Measurements from ENCODE around the gene PSMA7.

Gene PSMA7

GRCh38 chr20:62119591-62120364 is 23.4 kb downstream of the PSMA7 start:
- Histone ChIP-seq H3K4me3 (ENCODE audit: control insufficient read depth in 1 of 7, extremely low read depth in 1 of 7, insufficient read depth in 4 of 7, low read depth in 2 of 7, low read length in 6 of 7) (no peak overlapping the region), H3K36me3 (ENCODE audit: control insufficient read depth in 4 of 4, insufficient read depth in 4 of 4, low read length in 3 of 4) (peaks cover 0 to 9% (median 4%) of the 10 kb centered on the region in 4 experiments), H3K4me1 (ENCODE audit: control extremely low read depth in 1 of 4, control insufficient read depth in 4 of 4, insufficient read depth in 4 of 4, low read length in 3 of 4) (peaks cover 6 to 62% (median 36%) of the 10 kb centered on the region in 4 experiments), H3K27ac (ENCODE audit: insufficient read depth in 1 of 2, low read depth in 1 of 2, low read length in 2 of 2, poor library complexity in 1 of 2, severe bottlenecking in 2 of 2) (no peak overlapping the region), H3K9me3 (ENCODE audit: control extremely low read depth in 1 of 5, control insufficient read depth in 4 of 5, insufficient read depth in 2 of 5, low read depth in 1 of 5, low read length in 4 of 5) (peaks cover 0 to 3% (median 0%) of the 10 kb centered on the region in 5 experiments), H3K27me3 (replicated peaks in 2 of 5; ENCODE audit: control insufficient read depth in 4 of 5, insufficient read depth in 5 of 5, low read length in 4 of 5) (peaks cover 0 to 3% (median 0%) of the 10 kb centered on the region in 5 experiments)
- 82% methylated on average over 7 of the region's 10 CpGs for WGBS (ENCODE audit: insufficient coverage)
- no peak for DNase-seq
- CTCF ChIA-PET, result interaction anchor here (2.0 kb wide), 1 partner anchor 109 kb away, joined by 5 read pairs; no protein-coding TSS in a partner anchor
- POLR2A ChIA-PET, result interaction anchor here (1.2 kb wide), 1 partner anchor 53 kb away, joined by 5 read pairs; no protein-coding TSS in a partner anchor

- Histone ChIP-seq H3K27ac (ENCODE audit: insufficient read depth in 1 of 2, low read depth in 1 of 2, low read length in 2 of 2, poor library complexity in 1 of 2, severe bottlenecking in 2 of 2) (no peak overlapping the region), H3K27me3 (replicated peaks in 2 of 5; ENCODE audit: control insufficient read depth in 4 of 5, insufficient read depth in 5 of 5, low read length in 4 of 5) (peaks cover 0 to 3% (median 0%) of the 10 kb centered on the region in 5 experiments), H3K36me3 (ENCODE audit: control insufficient read depth in 4 of 4, insufficient read depth in 4 of 4, low read length in 3 of 4) (peaks cover 0 to 3% (median 0%) of the 10 kb centered on the region in 4 experiments), H3K4me3 (ENCODE audit: control insufficient read depth in 1 of 7, extremely low read depth in 1 of 7, insufficient read depth in 4 of 7, low read depth in 2 of 7, low read length in 6 of 7) (no peak overlapping the region), H3K9me3 (ENCODE audit: control extremely low read depth in 1 of 5, control insufficient read depth in 4 of 5, insufficient read depth in 2 of 5, low read depth in 1 of 5, low read length in 4 of 5) (peaks cover 0 to 5% (median 0%) of the 10 kb centered on the region in 5 experiments), H3K4me1 (ENCODE audit: control extremely low read depth in 1 of 4, control insufficient read depth in 4 of 4, insufficient read depth in 4 of 4, low read length in 3 of 4) (peaks cover 5 to 60% (median 35%) of the 10 kb centered on the region in 4 experiments)
- ChIA-PET CTCF (interaction anchor here (1.3 to 2.0 kb wide), 3 partner anchors 24 to 108 kb away, joined by 3 to 5 read pairs (median 4); partner anchors contain the start of genes PSMA7 and SS18L1), POLR2A (interaction anchor here (1.2 kb wide), 1 partner anchor 53 kb away, joined by 5 read pairs; no protein-coding TSS in a partner anchor)
- DNase-seq, result no peak
- 90% methylated on average over 4 of the region's 5 CpGs for WGBS (ENCODE audit: insufficient coverage)
These were observed 24.1 kb downstream of the PSMA7 start for GRCh38 chr20:62119115-62119514.

GRCh38 chr20:62118113-62119043 is 24.8 kb downstream of the PSMA7 start:
- Histone ChIP-seq H3K36me3 (ENCODE audit: control insufficient read depth in 4 of 4, insufficient read depth in 4 of 4, low read length in 3 of 4) (no peaks in the 10 kb centered on the region), H3K27ac (ENCODE audit: insufficient read depth in 1 of 2, low read depth in 1 of 2, low read length in 2 of 2, poor library complexity in 1 of 2, severe bottlenecking in 2 of 2) (no peak overlapping the region), H3K27me3 (replicated peaks in 2 of 5; ENCODE audit: control insufficient read depth in 4 of 5, insufficient read depth in 5 of 5, low read length in 4 of 5) (peaks cover 0 to 3% (median 0%) of the 10 kb centered on the region in 5 experiments), H3K9me3 (ENCODE audit: control extremely low read depth in 1 of 5, control insufficient read depth in 4 of 5, insufficient read depth in 2 of 5, low read depth in 1 of 5, low read length in 4 of 5) (peaks cover 0 to 12% (median 0%) of the 10 kb centered on the region in 5 experiments), H3K4me3 (ENCODE audit: control insufficient read depth in 1 of 7, extremely low read depth in 1 of 7, insufficient read depth in 4 of 7, low read depth in 2 of 7, low read length in 6 of 7) (peak overlapping the region in 1 of 7 experiments; percentile 26), H3K4me1 (ENCODE audit: control extremely low read depth in 1 of 4, control insufficient read depth in 4 of 4, insufficient read depth in 4 of 4, low read length in 3 of 4) (peaks cover 0 to 52% (median 28%) of the 10 kb centered on the region in 4 experiments)
- 85% methylated on average over 15 of the region's 21 CpGs for WGBS (ENCODE audit: insufficient coverage)
- ChIA-PET POLR2A (interaction anchor here (1.2 kb wide), 1 partner anchor 52 kb away, joined by 5 read pairs; no protein-coding TSS in a partner anchor), CTCF (interaction anchor here (1.3 to 2.0 kb wide), 3 partner anchors 25 to 107 kb away, joined by 3 to 5 read pairs (median 4); partner anchors contain the start of genes PSMA7 and SS18L1)
- DNase-seq, result no peak

GRCh38 chr20:62117658-62118057 is 25.5 kb downstream of the PSMA7 start:
- peaks cover 0 to 3% (median 0%) of the 10 kb centered on the region in 5 experiments for H3K27me3 ChIP-seq (replicated peaks in 2 of 5; ENCODE audit: control insufficient read depth in 4 of 5, insufficient read depth in 5 of 5, low read length in 4 of 5)
- POLR2A ChIA-PET, result no interaction called here
- CTCF ChIA-PET, result interaction anchor here (1.5 kb wide), 1 partner anchor 51 kb away, joined by 4 read pairs; no protein-coding TSS in a partner anchor
- peak; percentile 60 to 91 (median 88) for DNase-seq
- peaks cover 0 to 19% (median 3%) of the 10 kb centered on the region in 5 experiments for H3K9me3 ChIP-seq (ENCODE audit: control extremely low read depth in 1 of 5, control insufficient read depth in 4 of 5, insufficient read depth in 2 of 5, low read depth in 1 of 5, low read length in 4 of 5)
- H3K4me1 ChIP-seq (ENCODE audit: control extremely low read depth in 1 of 4, control insufficient read depth in 4 of 4, insufficient read depth in 4 of 4, low read length in 3 of 4), result peaks cover 0 to 48% (median 23%) of the 10 kb centered on the region in 4 experiments
- WGBS (ENCODE audit: insufficient coverage), result 25% methylated on average over 9 of the region's 15 CpGs
- no peak overlapping the region for H3K27ac ChIP-seq (ENCODE audit: insufficient read depth in 1 of 2, low read depth in 1 of 2, low read length in 2 of 2, poor library complexity in 1 of 2, severe bottlenecking in 2 of 2)
- H3K36me3 ChIP-seq (ENCODE audit: control insufficient read depth in 4 of 4, insufficient read depth in 4 of 4, low read length in 3 of 4), result no peaks in the 10 kb centered on the region
- peak overlapping the region in 2 of 7 experiments; percentile 25 to 26 for H3K4me3 ChIP-seq (ENCODE audit: control insufficient read depth in 1 of 7, extremely low read depth in 1 of 7, insufficient read depth in 4 of 7, low read depth in 2 of 7, low read length in 6 of 7)

GRCh38 chr20:62117362-62117646 is 25.9 kb downstream of the PSMA7 start:
- WGBS (ENCODE audit: insufficient coverage), result 82% methylated on average over 8 of the region's 9 CpGs
- ChIA-PET CTCF (no interaction called here), POLR2A (no interaction called here)

GRCh38 chr20:62116558-62117361 is 26.4 kb downstream of the PSMA7 start:
- no peak for DNase-seq
- ChIA-PET POLR2A (no interaction called here), CTCF (no interaction called here)
- no peak overlapping the region for H3K27ac ChIP-seq (ENCODE audit: insufficient read depth in 1 of 2, low read depth in 1 of 2, low read length in 2 of 2, poor library complexity in 1 of 2, severe bottlenecking in 2 of 2)
- H3K4me3 ChIP-seq (ENCODE audit: control insufficient read depth in 1 of 7, extremely low read depth in 1 of 7, insufficient read depth in 4 of 7, low read depth in 2 of 7, low read length in 6 of 7), result no peak overlapping the region
- WGBS (ENCODE audit: insufficient coverage), result 93% methylated on average over 34 of the region's 38 CpGs
- peaks cover 0 to 26% (median 8%) of the 10 kb centered on the region in 5 experiments for H3K9me3 ChIP-seq (ENCODE audit: control extremely low read depth in 1 of 5, control insufficient read depth in 4 of 5, insufficient read depth in 2 of 5, low read depth in 1 of 5, low read length in 4 of 5)
- H3K4me1 ChIP-seq (ENCODE audit: control extremely low read depth in 1 of 4, control insufficient read depth in 4 of 4, insufficient read depth in 4 of 4, low read length in 3 of 4), result peaks cover 0 to 48% (median 23%) of the 10 kb centered on the region in 4 experiments
- no peaks in the 10 kb centered on the region for H3K36me3 ChIP-seq (ENCODE audit: control insufficient read depth in 4 of 4, insufficient read depth in 4 of 4, low read length in 3 of 4)
- H3K27me3 ChIP-seq (replicated peaks in 2 of 5; ENCODE audit: control insufficient read depth in 4 of 5, insufficient read depth in 5 of 5, low read length in 4 of 5), result peaks cover 0 to 3% (median 0%) of the 10 kb centered on the region in 5 experiments

More at GRCh38 chr20:62117362-62117646, 25.9 kb downstream of the PSMA7 start:
- peak overlapping the region in 2 of 7 experiments; percentile 25 to 26 for H3K4me3 ChIP-seq (ENCODE audit: control insufficient read depth in 1 of 7, extremely low read depth in 1 of 7, insufficient read depth in 4 of 7, low read depth in 2 of 7, low read length in 6 of 7)
- H3K36me3 ChIP-seq (ENCODE audit: control insufficient read depth in 4 of 4, insufficient read depth in 4 of 4, low read length in 3 of 4), result no peaks in the 10 kb centered on the region
- peak in 1 of 3 donors; percentile 16 for DNase-seq
- peaks cover 0 to 48% (median 23%) of the 10 kb centered on the region in 4 experiments for H3K4me1 ChIP-seq (ENCODE audit: control extremely low read depth in 1 of 4, control insufficient read depth in 4 of 4, insufficient read depth in 4 of 4, low read length in 3 of 4)
- no peak overlapping the region for H3K27ac ChIP-seq (ENCODE audit: insufficient read depth in 1 of 2, low read depth in 1 of 2, low read length in 2 of 2, poor library complexity in 1 of 2, severe bottlenecking in 2 of 2)
- peaks cover 0 to 3% (median 0%) of the 10 kb centered on the region in 5 experiments for H3K27me3 ChIP-seq (replicated peaks in 2 of 5; ENCODE audit: control insufficient read depth in 4 of 5, insufficient read depth in 5 of 5, low read length in 4 of 5)
- H3K9me3 ChIP-seq (ENCODE audit: control extremely low read depth in 1 of 5, control insufficient read depth in 4 of 5, insufficient read depth in 2 of 5, low read depth in 1 of 5, low read length in 4 of 5), result peaks cover 0 to 23% (median 7%) of the 10 kb centered on the region in 5 experiments

Measured in common myeloid progenitor, CD34-positive (primary cell).